Measurements from ENCODE around the gene SHC1. TPM values are rescaled to one million over a fixed set of nuclear protein-coding genes. Genes with fewer than 3 reads are reported as not detected.

SHC1 gene, protein sequence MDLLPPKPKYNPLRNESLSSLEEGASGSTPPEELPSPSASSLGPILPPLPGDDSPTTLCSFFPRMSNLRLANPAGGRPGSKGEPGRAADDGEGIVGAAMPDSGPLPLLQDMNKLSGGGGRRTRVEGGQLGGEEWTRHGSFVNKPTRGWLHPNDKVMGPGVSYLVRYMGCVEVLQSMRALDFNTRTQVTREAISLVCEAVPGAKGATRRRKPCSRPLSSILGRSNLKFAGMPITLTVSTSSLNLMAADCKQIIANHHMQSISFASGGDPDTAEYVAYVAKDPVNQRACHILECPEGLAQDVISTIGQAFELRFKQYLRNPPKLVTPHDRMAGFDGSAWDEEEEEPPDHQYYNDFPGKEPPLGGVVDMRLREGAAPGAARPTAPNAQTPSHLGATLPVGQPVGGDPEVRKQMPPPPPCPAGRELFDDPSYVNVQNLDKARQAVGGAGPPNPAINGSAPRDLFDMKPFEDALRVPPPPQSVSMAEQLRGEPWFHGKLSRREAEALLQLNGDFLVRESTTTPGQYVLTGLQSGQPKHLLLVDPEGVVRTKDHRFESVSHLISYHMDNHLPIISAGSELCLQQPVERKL
- total RNA-seq = 176 and 183 TPM in 2 replicates

DNA sequence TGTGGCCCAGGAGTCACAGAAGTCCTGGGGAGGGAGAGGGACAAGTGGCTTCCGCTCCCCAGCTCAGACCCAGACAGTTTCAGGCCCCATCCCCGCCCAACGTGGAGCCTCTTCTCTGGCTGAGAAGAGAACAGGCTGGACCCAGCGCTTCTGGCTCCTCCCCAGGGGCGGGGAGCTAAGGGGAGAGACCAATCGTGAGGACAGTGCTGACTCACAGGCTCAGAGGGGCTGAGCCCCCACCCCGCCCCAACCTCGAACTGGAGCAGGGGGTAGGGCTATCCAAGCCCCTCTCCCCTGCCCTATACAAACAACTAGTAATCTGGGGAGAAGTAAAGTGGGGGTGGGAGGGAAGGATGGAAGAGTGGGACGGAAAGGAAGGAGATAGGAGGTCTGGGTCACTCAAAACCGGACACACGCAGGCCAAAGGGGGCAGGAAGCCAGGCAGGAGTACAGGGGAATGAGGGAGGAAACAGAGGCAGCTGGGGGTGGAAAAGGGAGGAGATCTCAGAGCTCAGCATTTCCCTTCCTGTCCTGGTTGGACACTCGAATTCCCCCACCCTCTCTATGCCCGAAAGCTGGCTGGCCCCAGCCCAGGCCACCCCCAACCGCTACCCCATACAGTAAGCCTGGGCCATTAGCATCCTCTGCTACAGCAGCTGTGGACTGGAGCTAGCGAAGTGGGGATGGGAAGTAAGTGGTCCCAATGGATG, at the start of gene SHC1:
Gene SHC1 (minus strand): TSS at position 117 of the 710 bp plus-strand sequence. CDS start 221 bp downstream, outside the sequence.
- TF ChIP-seq, protein P1, sequence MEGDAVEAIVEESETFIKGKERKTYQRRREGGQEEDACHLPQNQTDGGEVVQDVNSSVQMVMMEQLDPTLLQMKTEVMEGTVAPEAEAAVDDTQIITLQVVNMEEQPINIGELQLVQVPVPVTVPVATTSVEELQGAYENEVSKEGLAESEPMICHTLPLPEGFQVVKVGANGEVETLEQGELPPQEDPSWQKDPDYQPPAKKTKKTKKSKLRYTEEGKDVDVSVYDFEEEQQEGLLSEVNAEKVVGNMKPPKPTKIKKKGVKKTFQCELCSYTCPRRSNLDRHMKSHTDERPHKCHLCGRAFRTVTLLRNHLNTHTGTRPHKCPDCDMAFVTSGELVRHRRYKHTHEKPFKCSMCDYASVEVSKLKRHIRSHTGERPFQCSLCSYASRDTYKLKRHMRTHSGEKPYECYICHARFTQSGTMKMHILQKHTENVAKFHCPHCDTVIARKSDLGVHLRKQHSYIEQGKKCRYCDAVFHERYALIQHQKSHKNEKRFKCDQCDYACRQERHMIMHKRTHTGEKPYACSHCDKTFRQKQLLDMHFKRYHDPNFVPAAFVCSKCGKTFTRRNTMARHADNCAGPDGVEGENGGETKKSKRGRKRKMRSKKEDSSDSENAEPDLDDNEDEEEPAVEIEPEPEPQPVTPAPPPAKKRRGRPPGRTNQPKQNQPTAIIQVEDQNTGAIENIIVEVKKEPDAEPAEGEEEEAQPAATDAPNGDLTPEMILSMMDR (IDR thresholded peaks at IDR 0.05; ENCODE audit: insufficient read depth, low read length, poor library complexity, severe bottlenecking) = no peak
- DNase-seq (ENCODE audit: low read depth) = peak; percentile 70
- peaks cover 4% of the 10 kb centered on the region for H3K36me3 ChIP-seq (ENCODE audit: control insufficient read depth, insufficient read depth, low read length)
- peak within 1 kb of the TSS; percentile 50 for H3K4me3 ChIP-seq (ENCODE audit: low read depth, low read length)
- no peaks in the 10 kb centered on the region for H3K27me3 ChIP-seq (ENCODE audit: control insufficient read depth, insufficient read depth, low read length)

DNA sequence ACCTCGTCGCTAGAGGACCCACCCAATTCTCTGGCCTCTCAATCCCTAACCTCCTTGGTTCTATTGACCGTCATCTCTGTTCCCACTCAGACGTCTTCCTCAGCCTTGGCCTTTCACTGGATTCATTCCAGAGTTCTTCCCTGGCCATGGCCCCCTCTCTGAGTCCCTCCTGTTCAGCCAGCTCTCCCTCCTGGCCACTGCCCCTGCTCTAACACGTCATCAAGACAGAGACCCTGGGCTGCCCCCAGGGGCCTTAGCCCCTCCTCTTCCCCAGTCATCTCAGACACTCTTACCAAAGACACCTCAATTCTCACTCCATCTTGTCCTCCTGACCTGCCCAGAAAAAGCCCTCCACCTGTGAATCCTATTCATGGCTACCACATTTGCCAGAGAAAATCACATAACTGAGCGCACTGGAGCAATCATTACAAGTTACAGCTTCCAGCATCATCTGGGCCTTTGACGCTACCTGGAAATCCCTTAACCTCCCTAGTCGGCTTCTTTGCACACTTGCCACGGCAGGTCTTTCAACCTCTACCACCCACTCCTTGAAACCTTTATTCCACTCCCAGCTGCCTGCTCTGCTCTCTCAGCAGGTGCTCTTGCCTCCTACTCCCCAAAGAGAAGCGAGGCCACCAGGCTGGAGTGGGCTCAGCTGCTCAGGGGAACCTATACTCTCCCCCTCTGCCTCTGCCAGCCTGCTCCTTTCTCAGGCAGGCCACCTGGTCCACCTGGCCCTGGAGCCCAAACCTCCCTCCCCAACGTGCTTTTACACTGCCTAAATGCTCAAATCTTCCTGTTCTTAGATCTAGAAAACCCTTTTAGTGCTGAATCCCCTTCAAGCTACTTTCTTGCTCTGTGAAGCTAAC, 49.1 kb upstream of the SHC1 start:
- Histone ChIP-seq H3K27me3 (ENCODE audit: control insufficient read depth, insufficient read depth, low read length) (no peaks in the 10 kb centered on the region), H3K4me3 (ENCODE audit: low read depth, low read length) (no peak overlapping the region), H3K36me3 (ENCODE audit: control insufficient read depth, insufficient read depth, low read length) (no peaks in the 10 kb centered on the region)
- no peak for DNase-seq (ENCODE audit: low read depth)
- TF ChIP-seq, protein P1 (IDR thresholded peaks at IDR 0.05; ENCODE audit: insufficient read depth, low read length, poor library complexity, severe bottlenecking) = no peak

DNA sequence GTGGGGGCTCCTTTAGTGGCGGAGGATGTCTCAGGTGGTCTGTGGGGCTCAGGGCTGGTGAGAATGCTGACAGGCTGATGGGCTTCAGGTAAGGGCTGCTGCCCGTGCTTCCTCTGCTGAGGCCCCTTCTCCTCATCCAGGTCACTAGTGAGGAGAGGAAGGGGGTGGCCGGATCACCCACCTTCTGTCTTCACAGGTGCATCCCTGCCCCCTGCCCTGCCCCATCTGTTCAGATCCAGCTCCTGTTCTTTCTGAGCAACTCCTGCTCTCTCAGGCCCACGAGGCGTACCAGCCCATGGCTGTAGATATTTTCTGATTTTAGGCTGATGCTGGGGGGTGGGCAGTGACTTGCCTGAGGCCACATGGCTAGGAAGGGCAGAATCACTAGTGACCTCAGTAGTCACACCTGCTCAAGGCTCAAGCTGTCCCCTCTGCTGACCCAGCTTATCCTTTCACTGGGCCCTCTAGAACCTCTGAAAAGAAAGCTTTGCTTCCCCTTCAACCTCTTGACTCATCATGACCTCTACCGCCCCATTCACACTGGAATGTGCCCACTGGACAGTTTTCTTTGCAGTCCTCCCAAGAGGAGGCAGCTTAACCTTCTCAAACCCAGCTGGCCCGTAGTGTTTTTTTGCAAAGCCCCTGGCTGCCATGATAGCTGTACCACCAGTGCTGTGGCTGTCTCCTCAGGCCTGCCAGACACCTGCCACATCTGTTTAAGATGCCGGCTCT, 48.2 kb upstream of the SHC1 start:
- no peak for DNase-seq (ENCODE audit: low read depth)
- TF ChIP-seq, protein P1 (IDR thresholded peaks at IDR 0.05; ENCODE audit: insufficient read depth, low read length, poor library complexity, severe bottlenecking) = no peak
- Histone ChIP-seq H3K36me3 (ENCODE audit: control insufficient read depth, insufficient read depth, low read length) (no peaks in the 10 kb centered on the region), H3K4me3 (ENCODE audit: low read depth, low read length) (no peak overlapping the region), H3K27me3 (ENCODE audit: control insufficient read depth, insufficient read depth, low read length) (no peaks in the 10 kb centered on the region)

DNA sequence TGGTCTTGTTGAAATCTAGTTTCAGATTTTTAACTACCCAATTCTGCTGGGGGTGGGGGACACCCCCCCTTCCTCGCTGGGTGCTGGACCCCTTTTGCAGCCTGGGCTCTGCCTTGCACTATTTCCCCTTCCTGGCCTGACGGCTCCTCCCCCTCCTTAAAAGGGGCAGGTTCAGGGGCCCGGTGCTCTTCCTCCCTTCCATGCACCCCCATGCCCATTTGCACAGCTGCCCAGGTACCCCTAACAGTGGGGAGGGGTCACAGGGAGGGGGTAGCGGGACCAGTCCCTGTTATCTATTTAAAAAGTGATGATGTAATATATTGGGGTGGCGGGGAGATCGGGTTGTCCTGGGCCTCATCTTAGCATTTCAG, 47.4 kb upstream of the SHC1 start:
- TF ChIP-seq, protein P1 (IDR thresholded peaks at IDR 0.05; ENCODE audit: insufficient read depth, low read length, poor library complexity, severe bottlenecking) = no peak
- H3K27me3 ChIP-seq (ENCODE audit: control insufficient read depth, insufficient read depth, low read length) = no peaks in the 10 kb centered on the region
- H3K4me3 ChIP-seq (ENCODE audit: low read depth, low read length) = no peak overlapping the region
- DNase-seq (ENCODE audit: low read depth) = no peak
- no peaks in the 10 kb centered on the region for H3K36me3 ChIP-seq (ENCODE audit: control insufficient read depth, insufficient read depth, low read length)
